ENCODE measurements around the gene PRR5.
"Not testable (repeated sequence)": the region's sequence is repeated elsewhere in the genome, so short reads cannot be mapped to it uniquely, and the experiment has no call there.

The PRR5 gene, protein sequence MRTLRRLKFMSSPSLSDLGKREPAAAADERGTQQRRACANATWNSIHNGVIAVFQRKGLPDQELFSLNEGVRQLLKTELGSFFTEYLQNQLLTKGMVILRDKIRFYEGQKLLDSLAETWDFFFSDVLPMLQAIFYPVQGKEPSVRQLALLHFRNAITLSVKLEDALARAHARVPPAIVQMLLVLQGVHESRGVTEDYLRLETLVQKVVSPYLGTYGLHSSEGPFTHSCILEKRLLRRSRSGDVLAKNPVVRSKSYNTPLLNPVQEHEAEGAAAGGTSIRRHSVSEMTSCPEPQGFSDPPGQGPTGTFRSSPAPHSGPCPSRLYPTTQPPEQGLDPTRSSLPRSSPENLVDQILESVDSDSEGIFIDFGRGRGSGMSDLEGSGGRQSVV

DNA sequence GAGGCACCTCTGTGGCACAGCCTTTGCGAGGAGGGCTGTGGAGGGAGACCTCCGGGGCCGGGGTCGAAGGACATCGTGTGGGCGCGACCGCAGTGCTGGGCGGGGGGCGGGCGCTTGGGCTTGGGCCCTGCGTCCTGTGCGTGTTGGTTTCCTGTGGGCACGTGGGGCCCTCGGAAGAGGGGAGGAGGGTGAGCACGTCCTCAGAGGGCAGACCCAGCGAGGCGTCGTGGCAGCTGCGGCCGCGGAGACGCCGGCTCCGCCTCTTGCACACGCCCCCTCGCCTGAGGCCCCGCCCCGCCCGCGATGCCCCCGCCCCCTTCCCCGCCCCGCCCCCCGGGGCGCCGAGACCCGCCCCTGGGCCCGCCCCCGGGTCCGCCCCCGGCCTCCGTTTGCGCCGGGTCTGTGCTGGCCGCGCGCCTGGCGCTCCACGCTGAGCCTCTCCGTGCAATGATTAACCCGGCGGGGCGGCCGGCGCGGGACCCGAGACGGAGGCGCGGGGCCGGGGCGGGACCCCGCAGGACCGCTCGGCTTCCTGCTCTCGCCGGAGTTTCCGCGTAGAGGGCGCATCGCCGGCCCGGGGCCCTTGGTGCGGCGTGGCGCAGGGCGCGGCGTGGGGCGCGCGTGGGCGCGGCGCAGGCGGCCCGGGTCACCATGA lies at the start of gene PRR5:
PRR5 (plus strand) TSS at position 381 of the 655 bp plus-strand sequence; CDS start at position 652, 271 bp downstream.
- DNase-seq (ENCODE audit: low read depth, low spot score), result no peak

DNA sequence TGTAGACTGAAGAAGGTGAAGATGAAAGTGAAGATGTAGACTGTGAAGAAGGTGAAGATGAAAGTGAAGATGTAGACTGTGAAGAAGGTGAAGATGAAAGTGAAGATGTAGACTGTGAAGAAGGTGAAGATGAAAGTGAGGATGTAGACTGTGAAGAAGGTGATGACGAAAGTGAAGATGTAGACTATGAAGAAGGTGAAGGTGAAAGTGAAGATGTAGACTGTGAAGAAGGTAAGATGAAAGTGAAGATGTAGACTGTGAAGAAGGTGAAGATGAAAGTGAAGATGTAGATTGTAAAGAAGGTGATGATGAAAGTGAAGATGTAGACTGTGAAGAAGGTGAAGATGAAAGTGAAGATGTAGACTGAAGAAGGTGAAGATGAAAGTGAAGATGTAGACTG lies 49.1 kb upstream of the PRR5 start:
- not testable (repeated sequence) for DNase-seq (ENCODE audit: low read depth, low spot score)

GRCh38 chr22:44658311-44658953 lies 43.6 kb upstream of the PRR5 start:
- no peak for DNase-seq (ENCODE audit: low read depth, low spot score)

- DNase-seq (ENCODE audit: low read depth, low spot score), result no peak
These were observed 42.9 kb upstream of the PRR5 start for GRCh38 chr22:44659140-44659539.

- DNase-seq (ENCODE audit: low read depth, low spot score), result no peak
These were observed 41.8 kb upstream of the PRR5 start for GRCh38 chr22:44660051-44660830.

DNA sequence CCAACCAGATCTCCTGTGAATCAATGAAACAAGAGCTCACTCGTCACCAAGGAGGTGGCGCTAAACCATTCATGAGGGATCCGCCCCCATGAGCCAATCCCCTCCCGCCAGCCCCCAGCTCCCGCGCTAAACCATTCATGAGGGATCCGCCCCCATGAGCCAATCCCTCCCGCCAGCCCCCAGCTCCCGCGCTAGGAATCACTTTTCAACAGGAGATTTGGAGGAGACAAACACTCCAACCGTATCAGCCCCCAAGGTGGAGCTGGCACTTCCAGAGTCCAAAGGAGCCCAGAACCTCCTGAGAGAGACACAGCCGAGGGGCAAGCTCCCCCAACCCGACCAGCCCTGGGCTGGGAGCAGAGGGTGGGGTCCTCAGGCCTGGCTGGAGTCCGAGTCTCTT lies 40.9 kb upstream of the PRR5 start:
- DNase-seq (ENCODE audit: low read depth, low spot score), result no peak

GRCh38 chr22:44661659-44662569 lies 40.1 kb upstream of the PRR5 start:
- no peak for DNase-seq (ENCODE audit: low read depth, low spot score)

GRCh38 chr22:44663256-44663999 lies 38.6 kb upstream of the PRR5 start:
- no peak for DNase-seq (ENCODE audit: low read depth, low spot score)

DNA sequence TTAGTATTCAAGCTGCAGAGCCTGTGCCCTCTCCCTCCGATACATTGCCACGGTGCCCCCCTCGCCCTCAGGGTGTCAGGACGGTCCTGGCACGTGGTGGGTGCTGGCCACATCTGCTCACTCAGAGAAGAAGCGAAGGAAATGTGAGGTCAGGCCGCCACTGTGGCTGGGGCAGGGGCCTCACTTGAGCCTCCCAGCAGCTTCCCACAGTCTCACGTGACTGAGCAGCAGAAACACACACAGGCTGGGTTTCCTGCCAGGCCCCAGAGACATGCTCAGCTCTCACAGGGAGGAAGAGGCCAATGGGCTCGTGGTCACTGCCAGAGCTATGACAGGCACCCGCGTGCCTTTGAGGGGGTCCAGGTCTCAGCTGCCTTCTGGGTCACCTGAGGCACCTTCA lies 37.9 kb upstream of the PRR5 start:
- DNase-seq (ENCODE audit: low read depth, low spot score), result no peak

GRCh38 chr22:44665115-44665514 lies 36.9 kb upstream of the PRR5 start:
- no peak for DNase-seq (ENCODE audit: low read depth, low spot score)

- no peak for DNase-seq (ENCODE audit: low read depth, low spot score)
These were observed 35.8 kb upstream of the PRR5 start for GRCh38 chr22:44666207-44666585.

DNA sequence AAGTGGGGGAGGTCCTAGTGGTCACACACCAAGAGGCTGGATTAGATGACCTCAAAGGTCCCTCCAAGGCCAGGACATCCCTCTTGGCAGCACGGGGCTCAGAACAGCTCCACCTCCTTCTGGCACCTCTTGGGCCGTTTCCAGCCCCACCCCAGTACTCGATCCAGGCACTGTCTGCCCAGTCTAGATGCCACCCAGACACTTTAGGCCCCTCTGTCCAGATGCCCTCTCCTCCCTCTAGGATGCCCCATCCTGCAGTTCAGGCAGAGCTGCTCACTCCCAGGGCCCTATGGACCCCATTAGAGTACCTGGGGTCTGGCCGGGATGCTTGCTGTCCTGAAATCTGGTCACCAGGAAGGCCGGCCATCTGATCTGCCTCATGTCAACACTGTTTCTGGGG lies 34.7 kb upstream of the PRR5 start:
- no peak for DNase-seq (ENCODE audit: low read depth, low spot score)

GRCh38 chr22:44667829-44668189 lies 34.2 kb upstream of the PRR5 start:
- no peak for DNase-seq (ENCODE audit: low read depth, low spot score)

DNA sequence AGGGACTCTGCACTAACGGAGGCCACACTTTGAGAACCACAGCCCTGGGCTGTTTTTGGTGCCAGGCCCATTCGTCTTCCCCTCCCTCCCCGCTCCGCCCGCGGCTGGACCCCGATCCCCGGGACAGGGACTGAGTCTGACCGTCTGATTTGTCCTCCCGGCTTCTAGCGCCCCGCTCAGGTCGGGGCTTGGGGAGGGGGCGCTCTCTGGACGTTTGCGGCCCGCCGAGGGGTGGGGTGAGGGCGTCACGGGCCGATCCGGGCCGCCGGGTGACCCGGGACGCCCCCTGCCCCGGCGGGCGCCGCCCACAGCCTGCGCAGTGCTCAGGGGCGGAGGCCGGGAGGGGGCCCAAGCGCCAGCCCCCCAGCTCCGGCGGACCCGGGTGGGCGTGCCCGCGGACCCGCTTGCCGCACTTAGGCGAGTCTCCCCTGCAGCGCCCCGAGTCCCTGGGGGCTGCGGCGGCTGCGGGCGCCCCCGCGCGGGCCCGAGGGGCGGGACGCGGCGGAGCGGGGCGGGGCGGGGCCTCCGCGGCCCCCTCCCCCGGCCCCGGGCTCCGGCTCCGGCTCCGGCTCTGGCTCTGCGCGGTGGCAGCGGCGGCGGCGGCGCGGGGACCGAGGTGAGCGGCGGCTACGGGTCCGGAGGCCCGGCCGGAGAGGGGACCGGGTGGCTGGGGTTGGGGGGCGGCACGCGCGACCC lies 33.7 kb upstream of the PRR5 start:
- no peak for DNase-seq (ENCODE audit: low read depth, low spot score)

GRCh38 chr22:44668886-44669521 lies 33.0 kb upstream of the PRR5 start:
- no peak for DNase-seq (ENCODE audit: low read depth, low spot score)

DNA sequence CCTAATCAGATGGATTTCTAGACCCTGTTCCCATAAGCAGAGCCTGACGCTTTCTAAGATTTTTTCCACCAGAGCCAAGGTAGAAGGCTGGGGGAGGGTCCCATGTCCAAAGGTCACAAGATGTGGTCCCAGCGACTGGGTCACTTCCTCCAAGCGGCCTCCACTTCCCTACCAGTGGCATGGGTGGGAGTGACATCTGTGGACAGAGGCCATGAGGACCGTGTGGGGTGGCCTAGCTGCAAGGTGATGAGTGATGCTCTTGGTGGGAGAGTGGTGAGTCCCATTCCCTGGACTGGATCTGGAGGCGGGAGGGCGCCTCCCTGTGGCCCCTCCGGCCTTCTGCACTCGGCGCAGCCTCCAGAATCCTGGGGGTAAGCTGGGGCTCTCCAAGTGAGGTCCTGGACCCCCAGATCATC lies 32.4 kb upstream of the PRR5 start:
- no peak for DNase-seq (ENCODE audit: low read depth, low spot score)

DNA sequence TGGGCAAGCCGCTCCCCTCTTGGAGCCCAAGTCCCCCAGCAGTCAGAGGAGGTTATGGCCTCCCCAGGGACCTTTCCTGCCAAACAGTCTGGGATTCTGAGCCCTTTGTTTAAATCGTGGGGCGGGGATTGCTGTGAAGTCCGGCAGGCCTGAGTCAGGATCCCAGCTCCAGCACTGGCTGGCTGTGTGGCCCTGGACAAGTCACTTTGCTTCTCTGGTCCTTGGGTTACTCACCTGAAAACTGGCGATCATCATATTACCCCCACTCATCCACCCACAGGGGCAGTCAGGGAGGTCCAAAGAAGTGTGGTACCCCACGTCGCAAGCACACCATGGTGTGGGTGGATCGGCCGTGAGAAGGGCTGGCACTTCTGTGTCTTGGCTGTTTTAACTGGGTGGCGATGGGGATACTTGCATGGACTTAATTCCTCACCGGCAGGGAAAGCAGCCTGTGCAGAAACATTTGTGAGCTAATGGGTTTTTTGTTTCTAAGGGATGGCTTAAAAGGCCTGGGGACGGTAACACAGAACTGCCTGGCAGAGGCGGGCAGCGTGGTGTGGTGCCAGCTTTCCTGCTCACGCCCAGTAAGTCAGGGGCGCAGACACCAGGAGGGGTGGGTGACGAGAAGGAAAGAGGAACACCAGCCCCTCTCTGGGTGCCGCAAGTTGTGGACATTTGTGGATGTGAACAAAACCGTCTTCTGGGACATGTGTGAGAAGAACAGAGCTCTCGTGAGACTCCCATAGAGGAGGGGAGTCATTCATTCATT lies 31.6 kb upstream of the PRR5 start:
- DNase-seq (ENCODE audit: low read depth, low spot score), result no peak

DNA sequence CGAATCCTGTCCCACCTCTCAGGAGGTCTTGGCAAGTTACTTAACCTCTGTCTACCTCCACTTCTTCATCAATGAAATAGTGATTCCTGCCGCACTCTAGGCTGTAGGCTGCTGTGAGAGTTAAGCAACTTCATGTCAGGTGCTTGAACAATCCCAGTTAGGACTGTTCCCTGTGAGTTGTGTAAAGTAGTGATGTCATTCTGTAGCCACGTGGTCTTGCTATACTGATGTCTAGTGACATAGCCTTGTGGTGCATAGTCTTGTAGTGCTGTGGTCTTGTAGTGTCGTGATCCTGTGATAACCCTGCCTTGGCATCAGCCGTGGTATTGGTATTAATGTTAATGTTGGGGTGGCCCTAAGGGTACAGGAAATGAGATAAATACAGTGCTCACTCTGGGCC lies 30.3 kb upstream of the PRR5 start:
- DNase-seq (ENCODE audit: low read depth, low spot score), result no peak

Measured in iPS DF 19.7 (cell line).